Neural cell (in vitro differentiated cells): ENCODE measurements around the gene TGFBR3. TPM values are rescaled to one million over a fixed set of nuclear protein-coding genes. Genes with fewer than 3 reads are reported as not detected.

Experiments
- H2AFZ ChIP-seq: fragments of 200-600, 300-800 bp; sonication (generic), shearing (Covaris generic); 2 replicates; pipeline ENCODE4 v1.6.0; 2014; ENCODE audit warnings: low read depth, mild to moderate bottlenecking, antibody characterized with exemption, low read length, moderate library complexity
- H3F3A ChIP-seq: fragments of 200-600 bp; shearing (Covaris generic); 2 replicates; pipeline ENCODE4 v1.6.1; 2016; ENCODE audit warnings: mild to moderate bottlenecking, moderate library complexity, mixed read lengths, antibody characterized with exemption, low read length; ENCODE audit not compliant: insufficient read depth, poor library complexity, severe bottlenecking
- H3K27ac ChIP-seq: fragments of 200-600, 300-800 bp; sonication (generic), shearing (Covaris generic); 2 replicates; pipeline ENCODE4 v1.5.1; 2014; ENCODE audit warnings: mild to moderate bottlenecking, low read length, moderate library complexity
- H3K27me3 ChIP-seq: fragments of 300-800, 200-600 bp; sonication (generic), shearing (Covaris generic); 2 replicates; pipeline ENCODE4 v1.6.0; 2014; ENCODE audit warnings: mild to moderate bottlenecking, low read depth, low read length, moderate library complexity; ENCODE audit not compliant: insufficient read depth
- H3K36me3 ChIP-seq: fragments of 300-800, 200-600 bp; sonication (generic), shearing (Covaris generic); 2 replicates; pipeline ENCODE4 v1.5.1; 2014; ENCODE audit warnings: mild to moderate bottlenecking, antibody characterized with exemption, low read length, moderate library complexity; ENCODE audit not compliant: insufficient read depth
- H3K4me2 ChIP-seq: fragments of 300-800, 200-600 bp; sonication (generic), shearing (Covaris generic); 2 replicates; pipeline ENCODE4 v1.6.0; 2014; ENCODE audit warnings: mild to moderate bottlenecking, low read length
- H3K4me3 ChIP-seq: fragments of 300-800, 200-600 bp; sonication (generic), shearing (Covaris generic); 2 replicates; pipeline ENCODE4 v1.5.1; 2014; ENCODE audit warnings: mild to moderate bottlenecking, low read length, moderate library complexity
- H3K79me2 ChIP-seq: fragments of 200-600 bp; shearing (Covaris generic); replicated peaks from 2 replicates; pipeline ENCODE4 v1.6.0; 2014; ENCODE audit warnings: mild to moderate bottlenecking, low read length, moderate library complexity; ENCODE audit not compliant: insufficient read depth
- H3K9ac ChIP-seq: fragments of 300-800, 200-600 bp; sonication (generic), shearing (Covaris generic); 2 replicates; pipeline ENCODE4 v1.6.1; 2016; ENCODE audit warnings: mild to moderate bottlenecking, low read length, mixed read lengths
- H3K9me2 ChIP-seq: fragments of 200-600 bp; shearing (Covaris generic); 2 replicates; pipeline ENCODE4 v1.6.1; 2016; ENCODE audit warnings: mild to moderate bottlenecking, low read length, mixed read lengths; ENCODE audit not compliant: insufficient read depth
- H3K9me3 ChIP-seq: fragments of 200-600, 300-800 bp; sonication (generic), shearing (Covaris generic); 2 replicates; pipeline ENCODE4 v1.6.1; 2016; ENCODE audit warnings: mild to moderate bottlenecking, mixed run types, low read length, moderate library complexity, mixed read lengths
- H4K20me1 ChIP-seq: fragments of 200-600 bp; shearing (Covaris generic); 2 replicates; pipeline ENCODE4 v1.6.1; 2016; ENCODE audit warnings: mild to moderate bottlenecking, mixed run types; ENCODE audit not compliant: insufficient read depth
- CTCF ChIP-seq: fragments of 450-650 bp; IDR thresholded peaks from 2 replicates; pipeline ENCODE4 v1.5.1; 2014; ENCODE audit warnings: antibody characterized with exemption, mild to moderate bottlenecking, moderate library complexity; ENCODE audit not compliant: poor library complexity, severe bottlenecking
- EP300 ChIP-seq: fragments of 450-650 bp; conservative IDR thresholded peaks from 2 replicates; pipeline ENCODE4 v1.6.1; 2014; ENCODE audit warnings: antibody characterized with exemption, mild to moderate bottlenecking, moderate library complexity; ENCODE audit not compliant: poor library complexity, severe bottlenecking
- EZH2 ChIP-seq: fragments of 200-600, 300-800 bp; shearing (Covaris generic), sonication (generic); IDR thresholded peaks from 2 replicates; pipeline ENCODE4 v1.6.1; 2014; ENCODE audit warnings: antibody characterized with exemption, low read length, borderline replicate concordance, mild to moderate bottlenecking; ENCODE audit not compliant: insufficient read depth, poor library complexity, severe bottlenecking
- MXI1 ChIP-seq: fragments of 450-650 bp; conservative IDR thresholded peaks from 2 replicates; pipeline ENCODE4 v1.6.1; 2014; ENCODE audit warnings: antibody characterized with exemption, mild to moderate bottlenecking; ENCODE audit not compliant: poor library complexity, severe bottlenecking
- POLR2AphosphoS5 ChIP-seq: IDR thresholded peaks from 2 replicates; pipeline ENCODE4 v1.6.1; 2012
- RAD21 ChIP-seq: fragments of 450-650 bp; conservative IDR thresholded peaks from 2 replicates; pipeline ENCODE4 v1.6.1; 2014; ENCODE audit warnings: antibody characterized with exemption, mild to moderate bottlenecking, moderate library complexity
- REST ChIP-seq: IDR thresholded peaks from 2 replicates; pipeline ENCODE4 v1.6.1; 2012; ENCODE audit warnings: borderline replicate concordance
- SMC3 ChIP-seq: fragments of 450-650 bp; conservative IDR thresholded peaks from 2 replicates; pipeline ENCODE4 v1.6.1; 2014; ENCODE audit warnings: antibody characterized with exemption, mild to moderate bottlenecking, moderate library complexity; ENCODE audit not compliant: poor library complexity
- TAF1 ChIP-seq: IDR thresholded peaks from 2 replicates; pipeline ENCODE4 v1.6.1; 2012; ENCODE audit warnings: low read depth
- polyA plus RNA-seq: library from polyadenylated mRNA; depleted of rRNA; stranded (reverse); fragments of >200 nt; gene quantifications from 2 replicates; pipeline ENCODE4 v1.2.3, GENCODE V29; 2014

Gene TGFBR3
- polyA plus RNA-seq, 1 donor from 2014 or later: 0.25 TPM

DNA sequence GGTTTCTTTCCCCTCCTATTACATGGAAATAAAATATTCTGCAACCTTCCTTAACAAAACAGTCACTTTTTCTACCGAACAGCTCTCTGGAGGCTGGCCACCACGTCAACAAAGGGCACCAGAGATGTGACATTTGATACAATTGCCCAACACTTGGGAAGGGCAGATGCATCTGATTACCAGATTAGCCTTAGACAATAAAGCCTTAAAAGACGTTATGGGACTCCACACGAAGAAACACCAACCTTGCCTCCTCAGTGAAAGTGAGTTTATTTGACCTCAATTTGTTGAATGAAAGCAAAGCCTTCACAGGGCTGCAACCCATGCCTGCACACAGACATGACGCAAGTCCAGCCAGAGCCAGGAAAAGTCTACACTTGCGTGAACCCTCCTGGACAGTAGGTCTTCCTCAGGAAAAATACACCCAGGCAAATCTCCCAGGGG is 136.1 kb downstream of the TGFBR3 start:
- Histone ChIP-seq H3K4me2 (no peak overlapping the region), H2AFZ (no peak overlapping the region), H3K9me2 (no peaks in the 10 kb centered on the region), H4K20me1 (no peaks in the 10 kb centered on the region), H3K9me3 (peaks cover 3% of the 10 kb centered on the region), H3K9ac (no peak overlapping the region), H3K27me3 (no peaks in the 10 kb centered on the region), H3K4me3 (no peak overlapping the region), H3F3A (no peaks in the 10 kb centered on the region), H3K27ac (no peak overlapping the region), H3K36me3 (no peaks in the 10 kb centered on the region), H3K79me2 (no peaks in the 10 kb centered on the region)
- no peak for TF ChIP-seq REST
- no peak for TF ChIP-seq RAD21
- TF ChIP-seq POLR2AphosphoS5: no peak
- no peak for TF ChIP-seq SMC3
- no peak for TF ChIP-seq MXI1
- TF ChIP-seq TAF1: no peak
- no peak for TF ChIP-seq CTCF
- no peak for TF ChIP-seq EZH2
- no peak for TF ChIP-seq EP300

DNA sequence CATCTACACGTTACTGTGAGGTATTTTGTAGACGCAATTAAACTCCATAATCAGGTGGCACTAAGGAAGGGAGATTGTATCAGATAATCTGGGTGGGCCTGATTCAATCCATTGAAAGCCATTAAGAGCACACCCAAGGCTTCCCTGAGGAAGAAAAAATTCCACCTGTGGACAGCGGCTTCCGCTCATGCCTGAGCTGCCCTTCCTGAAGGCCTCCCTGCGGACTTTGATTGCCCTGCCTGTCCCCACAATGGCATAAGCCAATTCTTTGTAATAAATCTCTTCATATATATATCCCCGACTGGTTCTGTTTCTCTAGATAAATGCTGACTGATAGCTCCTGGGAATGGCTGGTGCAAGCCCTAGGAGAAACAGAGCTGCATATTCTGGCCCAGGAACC is 138.3 kb downstream of the TGFBR3 start:
- Histone ChIP-seq H3K27me3 (no peaks in the 10 kb centered on the region), H3F3A (no peaks in the 10 kb centered on the region), H3K4me2 (no peak overlapping the region), H3K27ac (no peak overlapping the region), H2AFZ (no peak overlapping the region), H3K9ac (no peak overlapping the region), H3K4me3 (no peak overlapping the region), H3K9me3 (peaks cover 3% of the 10 kb centered on the region), H3K79me2 (no peaks in the 10 kb centered on the region), H4K20me1 (no peaks in the 10 kb centered on the region), H3K9me2 (no peaks in the 10 kb centered on the region), H3K36me3 (no peaks in the 10 kb centered on the region)
- no peak for TF ChIP-seq MXI1
- TF ChIP-seq EZH2: no peak
- no peak for TF ChIP-seq CTCF
